Suprapubic skin (tissue), 3 donors: Measurements from ENCODE around the gene HECW1.

Experiments
- CTCF ChIP-seq, 2 donors: fragments of 200-600 bp in 1 of 2; fragments of 450-650 bp in 1 of 2; sonication (generic) in 1 of 2; IDR thresholded peaks; one replicate each; pipeline ENCODE4 v1.5.1; 2016 to 2019; ENCODE audit warnings: antibody characterized with exemption in 2 of 2, mild to moderate bottlenecking in 1 of 2, moderate library complexity in 1 of 2
- POLR2A ChIP-seq, 2 donors: fragments of 450-650 bp; IDR thresholded peaks; one replicate each; pipeline ENCODE4 v1.6.1; 2017; ENCODE audit warnings: antibody characterized with exemption in 2 of 2, mild to moderate bottlenecking in 2 of 2, moderate library complexity in 2 of 2

GRCh38 chr7:43449577-43449976 is 337.1 kb downstream of the HECW1 start:
- TF ChIP-seq CTCF (IDR thresholded peaks at IDR 0.05) (no peak), POLR2A (IDR thresholded peaks at IDR 0.05) (no peak)
